Astrocyte of the spinal cord (primary cell): ENCODE results near the gene CCT5.
"Not testable (repeated sequence)": the region's sequence is repeated elsewhere in the genome, so short reads cannot be mapped to it uniquely, and the experiment has no call there.

Source experiments
- DNase-seq: peaks from one replicate; pipeline ENCODE4 v3.0.0; 2011; ENCODE audit warnings: low read depth, low spot score
- H3K4me3 ChIP-seq: 2 replicates; pipeline ENCODE4 v1.5.1; 2011; ENCODE audit warnings: low read depth, mild to moderate bottlenecking, low read length, moderate library complexity
- CTCF ChIP-seq: IDR thresholded peaks from 2 replicates; pipeline ENCODE4 v1.5.1; 2012; ENCODE audit warnings: low read depth, mild to moderate bottlenecking, low read length, inconsistent platforms
- in situ Hi-C: cut with HindIII; loops from 2 replicates; pipeline ENCODE4 v1.10.0; 2017; ENCODE audit warnings: low sequenced_read_pairs

The CCT5 gene

GRCh38 chr5:10278658-10279279, 28.7 kb downstream of the CCT5 start:
- in situ Hi-C loops, result no loop called here

DNA sequence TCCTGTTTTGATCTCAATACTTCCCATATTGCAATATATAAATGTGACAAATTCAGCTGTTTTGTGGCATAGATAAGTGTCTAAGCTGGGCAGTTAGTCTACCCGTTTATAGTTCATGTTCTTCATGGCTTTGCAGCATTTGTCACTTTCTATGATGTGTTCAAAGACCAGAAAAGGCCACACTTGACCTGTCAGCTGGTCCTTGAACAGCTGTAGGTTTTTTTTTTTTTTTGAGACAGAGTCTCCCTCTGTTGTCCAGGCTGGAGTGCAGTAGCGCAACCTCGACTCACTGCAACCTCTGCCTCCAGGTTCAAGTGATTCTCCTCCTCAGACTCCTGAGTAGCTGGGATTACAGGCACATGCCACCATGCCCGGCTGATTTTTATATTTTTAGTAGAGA, 29.2 kb downstream of the CCT5 start:
- TF ChIP-seq CTCF, result no peak
- in situ Hi-C loops, result no loop called here
- H3K4me3 ChIP-seq, result no peak overlapping the region
- DNase-seq, result no peak

More at GRCh38 chr5:10278658-10279279, 28.7 kb downstream of the CCT5 start:
- TF ChIP-seq CTCF, result no peak
- H3K4me3 ChIP-seq, result no peak overlapping the region
- no peak for DNase-seq

- no peak for DNase-seq
- H3K4me3 ChIP-seq, result no peak overlapping the region
- in situ Hi-C loops, result no loop called here
- TF ChIP-seq CTCF, result no peak
These were observed 30.0 kb downstream of the CCT5 start for GRCh38 chr5:10279925-10280720.

GRCh38 chr5:10283927-10284635, 34.0 kb downstream of the CCT5 start:
- no peak overlapping the region for H3K4me3 ChIP-seq
- in situ Hi-C loops, result no loop called here
- DNase-seq, result peak; percentile 75
- peak; percentile 98 for TF ChIP-seq CTCF

DNA sequence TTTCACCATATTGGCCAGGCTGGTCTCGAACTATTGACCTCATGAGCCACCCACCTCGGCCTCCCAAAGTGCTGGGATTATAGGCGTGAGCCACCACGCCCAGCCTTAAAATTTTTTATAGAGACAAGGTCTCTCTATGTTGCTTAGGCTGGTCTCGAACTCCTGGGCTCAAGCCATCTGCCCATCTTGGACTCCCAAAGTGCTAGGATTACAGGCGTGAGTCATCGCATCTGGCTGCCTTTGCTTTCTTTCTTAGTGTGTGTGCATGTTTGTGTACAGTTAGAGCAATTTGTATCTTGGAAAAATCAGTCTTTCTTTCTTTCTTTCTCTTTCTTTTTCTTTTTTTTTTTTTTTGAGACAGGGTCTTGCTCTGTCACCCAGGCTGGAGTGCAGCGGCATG, 35.3 kb downstream of the CCT5 start:
- H3K4me3 ChIP-seq, in situ Hi-C loops: not testable (repeated sequence)
- DNase-seq, result peak; percentile 30

DNA sequence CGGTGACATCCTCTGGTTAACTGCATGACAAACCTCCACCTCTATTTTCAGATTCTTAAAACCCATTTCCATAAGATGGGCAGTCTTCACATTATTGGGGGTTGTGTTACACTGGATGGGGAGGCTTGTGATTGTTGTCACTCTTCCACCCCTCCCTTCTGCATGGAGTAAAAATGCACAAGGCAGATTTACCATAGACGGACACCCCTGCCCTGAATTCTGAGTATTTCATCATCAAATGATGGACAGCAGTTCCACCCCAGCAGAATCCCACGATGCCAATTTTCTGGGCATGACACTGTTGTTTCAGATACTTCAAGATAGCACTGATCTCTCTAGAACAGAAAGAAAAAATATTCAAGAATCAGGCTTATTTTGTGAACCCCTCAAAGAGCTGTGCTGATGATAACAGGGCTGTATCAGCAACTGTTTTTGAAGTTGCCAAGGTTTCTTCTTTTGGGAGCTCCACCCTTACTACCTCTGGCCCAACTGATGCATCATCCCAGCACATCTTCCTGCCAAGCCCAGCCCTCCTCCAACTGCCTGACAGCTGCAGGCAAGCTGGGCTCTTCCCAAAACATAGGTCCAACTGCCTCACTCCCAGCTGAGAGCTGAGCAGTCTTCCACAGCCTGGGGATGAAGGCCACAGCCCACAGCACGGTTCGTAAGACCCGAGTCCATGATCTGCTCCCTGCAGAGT, 36.2 kb downstream of the CCT5 start:
- no peak for TF ChIP-seq CTCF
- H3K4me3 ChIP-seq, result no peak overlapping the region
- in situ Hi-C loops, result no loop called here
- no peak for DNase-seq
